ENCODE measurements around the gene TCF4.

TCF4 gene

DNA sequence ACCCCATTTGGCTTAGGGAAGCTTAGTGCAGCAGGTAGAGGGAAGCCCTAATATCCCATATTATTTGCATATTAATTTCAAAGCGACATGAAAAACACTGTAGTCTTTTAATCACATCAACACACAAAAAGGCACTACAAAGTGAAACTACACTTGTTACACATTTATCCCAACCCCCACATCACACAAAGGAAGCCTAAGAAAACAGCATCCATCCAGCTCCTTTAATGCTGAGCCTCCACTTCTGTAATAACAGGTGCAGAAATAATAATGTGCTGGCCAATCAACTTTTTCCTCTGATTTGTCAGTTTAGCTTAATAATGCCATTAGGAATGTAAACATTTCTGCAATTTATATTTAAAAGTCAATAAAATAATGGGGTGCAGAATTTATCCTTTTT is 274.0 kb downstream of the TCF4 start:
- in situ Hi-C loops (cut with MboI; ENCODE audit: low pct_unique_long_range_greater_than_20kb, low sequenced_read_pairs, unreplicated experiment): loop anchor here (10.0 to 25.0 kb wide), 2 partner anchors 69 to 1052 kb away; partner anchors contain the start of gene POLI
- no peak for DNase-seq (ENCODE audit: low spot score)
- TF ChIP-seq, protein P1, sequence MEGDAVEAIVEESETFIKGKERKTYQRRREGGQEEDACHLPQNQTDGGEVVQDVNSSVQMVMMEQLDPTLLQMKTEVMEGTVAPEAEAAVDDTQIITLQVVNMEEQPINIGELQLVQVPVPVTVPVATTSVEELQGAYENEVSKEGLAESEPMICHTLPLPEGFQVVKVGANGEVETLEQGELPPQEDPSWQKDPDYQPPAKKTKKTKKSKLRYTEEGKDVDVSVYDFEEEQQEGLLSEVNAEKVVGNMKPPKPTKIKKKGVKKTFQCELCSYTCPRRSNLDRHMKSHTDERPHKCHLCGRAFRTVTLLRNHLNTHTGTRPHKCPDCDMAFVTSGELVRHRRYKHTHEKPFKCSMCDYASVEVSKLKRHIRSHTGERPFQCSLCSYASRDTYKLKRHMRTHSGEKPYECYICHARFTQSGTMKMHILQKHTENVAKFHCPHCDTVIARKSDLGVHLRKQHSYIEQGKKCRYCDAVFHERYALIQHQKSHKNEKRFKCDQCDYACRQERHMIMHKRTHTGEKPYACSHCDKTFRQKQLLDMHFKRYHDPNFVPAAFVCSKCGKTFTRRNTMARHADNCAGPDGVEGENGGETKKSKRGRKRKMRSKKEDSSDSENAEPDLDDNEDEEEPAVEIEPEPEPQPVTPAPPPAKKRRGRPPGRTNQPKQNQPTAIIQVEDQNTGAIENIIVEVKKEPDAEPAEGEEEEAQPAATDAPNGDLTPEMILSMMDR (IDR thresholded peaks at IDR 0.05; ENCODE audit: extremely low read depth, insufficient read depth, missing control alignments): no peak

DNA sequence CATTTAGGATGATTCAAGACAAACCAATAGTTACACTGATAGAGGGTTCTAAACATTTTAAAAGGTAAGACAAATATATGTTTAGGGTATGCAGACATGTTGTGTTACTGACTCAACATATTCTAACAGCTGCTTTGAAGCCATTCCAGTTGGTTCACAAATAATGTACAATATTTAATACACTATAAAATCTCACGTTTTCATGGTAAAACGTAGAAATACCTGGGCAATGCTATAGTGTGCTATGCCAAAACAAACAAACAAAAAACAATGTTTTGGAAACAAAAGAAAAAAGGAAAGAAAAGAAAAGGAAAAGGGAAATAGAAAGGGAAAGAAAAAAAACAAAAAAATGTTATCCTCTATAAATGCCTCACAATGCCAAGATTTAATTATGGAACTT is 277.1 kb downstream of the TCF4 start:
- in situ Hi-C loops (cut with MboI; ENCODE audit: low pct_unique_long_range_greater_than_20kb, low sequenced_read_pairs, unreplicated experiment): loop anchor here (10.0 to 25.0 kb wide), 2 partner anchors 66 to 1049 kb away; partner anchors contain the start of gene POLI
- no peak for DNase-seq (ENCODE audit: low spot score)
- TF ChIP-seq, protein P1 (IDR thresholded peaks at IDR 0.05; ENCODE audit: extremely low read depth, insufficient read depth, missing control alignments): no peak

DNA sequence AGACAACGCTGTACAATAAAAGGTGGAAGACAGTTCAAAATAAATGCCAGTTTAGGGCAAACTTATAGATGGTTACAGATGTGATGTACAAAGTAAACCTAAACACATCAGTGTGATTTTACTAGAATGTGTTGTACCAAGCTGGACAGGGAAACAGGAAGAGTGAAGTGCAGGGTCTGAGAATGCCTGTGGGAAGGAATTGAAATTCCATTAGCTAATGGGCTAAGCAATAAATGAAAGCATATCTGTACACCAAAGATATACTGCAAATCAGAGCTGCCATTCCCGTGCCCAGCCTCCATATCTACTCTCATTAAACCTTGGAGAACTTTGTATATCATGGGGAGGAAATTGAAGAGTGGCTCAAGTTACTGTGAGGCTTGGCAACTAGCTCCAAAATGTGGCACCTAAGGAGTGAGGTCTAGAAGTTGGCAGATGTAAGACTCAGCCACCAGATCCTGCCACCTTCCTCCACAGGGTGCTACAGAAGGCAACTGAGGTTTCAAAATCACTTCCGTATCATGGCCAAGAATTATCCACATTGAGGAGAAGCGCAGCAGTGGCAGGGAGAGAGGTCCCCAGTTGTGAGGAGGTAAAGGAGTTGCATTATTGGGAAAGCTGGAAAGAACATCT is 277.8 kb downstream of the TCF4 start:
- in situ Hi-C loops (cut with MboI; ENCODE audit: low pct_unique_long_range_greater_than_20kb, low sequenced_read_pairs, unreplicated experiment): loop anchor here (10.0 to 25.0 kb wide), 2 partner anchors 65 to 1048 kb away; partner anchors contain the start of gene POLI

DNA sequence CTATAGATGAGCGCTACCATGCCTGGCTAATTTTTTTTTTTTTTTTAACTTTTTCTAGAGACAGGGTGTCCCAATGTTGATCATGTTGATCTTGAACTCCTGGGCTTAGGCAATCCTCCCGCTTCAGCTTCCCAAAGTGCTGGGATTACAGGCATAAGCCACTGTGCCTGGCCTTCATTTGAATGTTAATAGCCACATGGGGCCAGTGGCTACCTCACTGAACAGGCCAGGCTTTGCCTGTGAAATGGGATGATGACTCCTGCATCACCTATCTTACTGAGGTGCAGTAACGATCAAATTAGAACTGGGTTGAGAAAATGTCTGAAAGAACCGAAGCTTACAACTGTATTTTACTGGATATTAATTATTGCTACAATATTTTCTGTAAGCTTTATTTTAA is 278.7 kb downstream of the TCF4 start:
- in situ Hi-C loops (cut with MboI; ENCODE audit: low pct_unique_long_range_greater_than_20kb, low sequenced_read_pairs, unreplicated experiment): loop anchor here (25.0 kb wide), 1 partner anchor 1047 kb away; the partner anchor contains the start of gene POLI
- TF ChIP-seq, protein P1 (IDR thresholded peaks at IDR 0.05; ENCODE audit: extremely low read depth, insufficient read depth, missing control alignments): no peak
- DNase-seq (ENCODE audit: low spot score): no peak

More for the DNA sequence above, 277.8 kb downstream of the TCF4 start:
- TF ChIP-seq, protein P1 (IDR thresholded peaks at IDR 0.05; ENCODE audit: extremely low read depth, insufficient read depth, missing control alignments): no peak
- DNase-seq (ENCODE audit: low spot score): no peak

DNA sequence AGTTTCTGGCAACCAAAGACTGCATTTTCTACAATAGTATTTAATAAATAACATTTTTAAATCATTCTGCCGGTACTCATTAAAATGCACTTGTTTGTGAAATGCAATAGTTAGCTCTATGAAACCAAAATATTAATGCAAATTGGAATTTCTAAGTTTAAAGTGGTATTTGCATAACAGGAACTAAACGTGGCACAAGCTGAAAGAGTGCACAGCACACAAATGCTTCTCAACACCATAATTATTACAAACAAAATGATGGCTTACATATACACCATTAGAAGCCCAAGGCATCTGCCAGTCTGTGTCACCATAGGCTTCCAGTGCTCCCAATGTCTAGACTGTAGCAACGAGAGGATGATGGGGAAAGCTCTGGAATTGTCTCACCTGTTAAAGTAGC is 280.5 kb downstream of the TCF4 start:
- no peak for DNase-seq (ENCODE audit: low spot score)
- TF ChIP-seq, protein P1 (IDR thresholded peaks at IDR 0.05; ENCODE audit: extremely low read depth, insufficient read depth, missing control alignments): no peak
- in situ Hi-C loops (cut with MboI; ENCODE audit: low pct_unique_long_range_greater_than_20kb, low sequenced_read_pairs, unreplicated experiment): loop anchor here (25.0 kb wide), 1 partner anchor 1045 kb away; the partner anchor contains the start of gene POLI

DNA sequence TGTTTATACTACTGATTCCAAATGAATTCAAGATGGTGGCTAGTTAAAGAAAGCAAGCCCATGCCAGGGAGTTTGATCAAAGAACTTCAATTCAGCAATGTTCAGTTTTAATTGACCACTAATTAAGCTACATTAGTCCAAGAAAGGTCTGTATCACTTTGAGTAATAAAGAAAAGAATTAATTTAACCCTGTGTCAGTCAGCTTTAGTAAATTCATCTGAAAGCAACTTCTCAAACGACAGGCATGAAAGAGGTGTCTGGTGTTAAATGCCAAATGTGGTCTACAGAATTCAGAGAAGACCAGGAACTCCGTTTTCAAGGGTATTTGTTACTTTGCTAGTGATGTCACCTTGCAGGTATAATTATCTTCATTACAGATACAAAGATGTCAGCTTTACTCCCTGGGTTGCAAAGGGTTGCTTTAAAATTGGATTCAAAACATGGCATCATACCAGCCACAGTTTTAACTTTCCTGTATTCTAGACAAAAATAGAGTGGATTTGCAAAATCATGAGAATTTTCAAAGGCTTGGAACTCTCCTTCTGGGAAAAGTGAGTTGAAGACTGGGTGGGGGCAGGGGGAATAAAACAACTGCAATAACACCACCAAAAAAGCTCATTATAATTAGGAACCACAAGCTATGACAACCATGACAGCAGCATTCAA is 281.5 kb downstream of the TCF4 start:
- TF ChIP-seq, protein P1 (IDR thresholded peaks at IDR 0.05; ENCODE audit: extremely low read depth, insufficient read depth, missing control alignments): no peak
- in situ Hi-C loops (cut with MboI; ENCODE audit: low pct_unique_long_range_greater_than_20kb, low sequenced_read_pairs, unreplicated experiment): loop anchor here (25.0 kb wide), 1 partner anchor 1044 kb away; the partner anchor contains the start of gene POLI
- DNase-seq (ENCODE audit: low spot score): no peak

Data from GM13977 (cell line).